GM12872 (cell line): Measurements from ENCODE around the gene KNCN.

Source experiments
- TF ChIP-seq, protein P1 (sequence below): IDR thresholded peaks from 3 replicates; pipeline ENCODE4 v1.5.1; 2011; ENCODE audit warnings: low read depth, mild to moderate bottlenecking, low read length, moderate library complexity; ENCODE audit not compliant: insufficient read depth

Gene KNCN

GRCh38 chr1:46516200-46516950 lies 35.1 kb downstream of the KNCN start:
- TF ChIP-seq, protein P1, sequence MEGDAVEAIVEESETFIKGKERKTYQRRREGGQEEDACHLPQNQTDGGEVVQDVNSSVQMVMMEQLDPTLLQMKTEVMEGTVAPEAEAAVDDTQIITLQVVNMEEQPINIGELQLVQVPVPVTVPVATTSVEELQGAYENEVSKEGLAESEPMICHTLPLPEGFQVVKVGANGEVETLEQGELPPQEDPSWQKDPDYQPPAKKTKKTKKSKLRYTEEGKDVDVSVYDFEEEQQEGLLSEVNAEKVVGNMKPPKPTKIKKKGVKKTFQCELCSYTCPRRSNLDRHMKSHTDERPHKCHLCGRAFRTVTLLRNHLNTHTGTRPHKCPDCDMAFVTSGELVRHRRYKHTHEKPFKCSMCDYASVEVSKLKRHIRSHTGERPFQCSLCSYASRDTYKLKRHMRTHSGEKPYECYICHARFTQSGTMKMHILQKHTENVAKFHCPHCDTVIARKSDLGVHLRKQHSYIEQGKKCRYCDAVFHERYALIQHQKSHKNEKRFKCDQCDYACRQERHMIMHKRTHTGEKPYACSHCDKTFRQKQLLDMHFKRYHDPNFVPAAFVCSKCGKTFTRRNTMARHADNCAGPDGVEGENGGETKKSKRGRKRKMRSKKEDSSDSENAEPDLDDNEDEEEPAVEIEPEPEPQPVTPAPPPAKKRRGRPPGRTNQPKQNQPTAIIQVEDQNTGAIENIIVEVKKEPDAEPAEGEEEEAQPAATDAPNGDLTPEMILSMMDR = no peak

DNA sequence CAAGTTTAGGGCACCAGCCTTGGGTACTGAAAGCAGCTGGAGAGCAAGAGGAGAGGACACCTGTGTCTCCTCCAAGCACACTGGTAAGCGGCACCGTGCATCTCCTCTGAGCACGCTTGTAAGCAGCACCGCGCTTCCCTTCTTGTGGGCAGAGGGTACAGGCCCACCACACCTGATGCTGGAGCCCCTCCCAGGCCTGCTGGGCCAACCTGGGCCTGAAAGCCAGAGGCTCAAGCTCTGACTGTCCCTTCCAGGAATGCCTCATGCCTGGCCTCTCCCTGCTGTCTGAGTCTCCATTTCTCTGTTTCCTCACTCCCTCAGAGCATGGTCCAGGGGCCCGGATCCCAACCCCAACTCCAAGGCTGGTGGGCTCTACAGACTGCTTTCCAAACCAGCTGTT lies 35.9 kb downstream of the KNCN start:
- TF ChIP-seq, protein P1 = no peak

DNA sequence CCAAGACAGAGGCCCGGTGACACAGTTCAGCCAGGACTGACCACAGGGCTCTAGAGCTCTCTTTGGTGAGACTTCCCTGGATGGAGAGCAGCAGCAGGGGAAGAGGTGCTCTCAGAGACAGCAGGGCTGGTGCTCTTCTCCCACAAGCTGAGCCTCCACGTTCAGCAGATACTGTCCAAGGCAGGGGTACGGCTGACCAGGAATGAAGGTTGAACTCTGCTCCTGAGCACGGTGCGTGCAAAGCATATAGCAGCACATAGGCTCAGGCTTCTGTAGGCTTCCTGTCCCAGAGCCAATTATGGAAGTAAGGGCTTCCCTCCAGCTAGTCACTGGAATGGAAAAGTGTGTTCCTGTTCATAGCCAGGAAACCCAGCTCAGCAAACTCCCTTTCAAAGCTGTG lies 37.9 kb downstream of the KNCN start:
- TF ChIP-seq, protein P1 = no peak

DNA sequence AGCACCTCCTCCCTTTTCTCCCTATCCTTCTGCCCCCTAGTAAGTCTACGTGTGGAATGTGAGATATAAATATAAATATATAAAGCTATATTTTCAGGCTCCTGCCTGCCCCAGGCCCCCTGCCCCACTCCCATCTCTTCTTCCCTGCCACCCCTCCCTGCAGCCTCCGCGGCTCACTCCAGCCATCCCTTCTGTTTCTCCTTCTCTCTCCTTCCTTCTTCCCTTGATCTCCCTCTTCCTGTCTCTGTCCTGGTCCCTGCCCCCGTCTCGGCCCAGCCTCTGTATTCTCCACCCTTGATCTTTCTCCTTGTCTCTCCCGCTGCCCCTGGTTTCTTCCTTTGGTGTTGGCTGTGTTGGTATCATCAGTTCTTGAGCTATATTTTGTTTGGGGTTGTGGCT lies 38.7 kb downstream of the KNCN start:
- TF ChIP-seq, protein P1 = no peak

DNA sequence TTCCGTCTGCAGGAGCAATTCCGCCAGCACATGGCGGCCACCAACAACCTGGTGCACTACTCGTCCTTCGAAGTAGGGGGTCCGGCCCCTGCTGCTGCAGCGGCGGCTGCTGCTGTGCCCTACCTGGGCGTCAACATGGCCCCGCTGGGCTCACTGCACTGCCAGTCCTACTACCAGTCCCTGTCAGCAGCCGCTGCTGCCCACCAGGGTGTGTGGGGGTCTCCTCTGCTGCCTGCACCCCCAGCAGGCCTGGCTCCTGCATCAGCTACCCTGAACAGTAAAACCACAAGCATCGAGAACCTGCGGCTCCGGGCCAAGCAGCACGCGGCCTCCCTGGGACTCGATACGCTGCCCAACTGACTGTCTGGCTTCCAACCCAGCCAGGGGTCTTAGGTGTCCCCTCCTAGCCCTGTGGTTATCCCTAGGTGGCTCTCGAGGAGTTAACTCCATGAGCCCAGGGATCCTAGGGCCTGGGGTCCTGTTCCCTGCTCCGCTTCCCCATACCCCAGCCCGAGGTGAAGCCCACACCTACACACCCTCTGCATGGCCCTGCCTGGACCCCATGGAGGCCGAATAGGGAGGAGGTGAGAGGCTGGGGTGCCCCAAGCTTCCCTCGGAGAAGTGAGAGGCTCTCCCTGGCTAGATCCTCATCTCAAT lies 39.2 kb downstream of the KNCN start:
- TF ChIP-seq, protein P1 = no peak

DNA sequence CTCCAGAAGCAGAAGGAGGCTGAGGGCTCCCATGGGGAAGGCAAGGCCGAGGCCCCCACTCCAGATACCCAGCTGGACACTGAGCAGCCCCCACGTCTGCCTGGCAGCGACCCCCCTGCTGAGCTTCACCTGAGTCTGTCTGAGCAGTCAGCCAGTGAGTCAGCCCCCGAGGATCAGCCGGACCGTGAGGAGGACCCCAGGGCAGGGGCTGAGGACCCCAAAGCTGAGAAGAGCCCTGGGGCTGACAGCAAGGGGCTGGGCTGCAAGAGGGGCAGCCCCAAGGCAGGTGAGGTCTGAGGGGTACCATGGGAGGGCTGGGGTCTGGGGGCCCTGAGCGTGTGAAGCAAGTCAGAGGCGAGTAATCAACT lies 40.5 kb downstream of the KNCN start:
- TF ChIP-seq, protein P1 = no peak

GRCh38 chr1:46510341-46510997 lies 41.0 kb downstream of the KNCN start:
- TF ChIP-seq, protein P1 = no peak
